HG03097 (cell line): ENCODE results near the gene NTN1.

Experiments used
- ATAC-seq: cut with Tn5 transposase; IDR thresholded peaks from one replicate; pipeline ENCODE4 v1.9.1; 2021; ENCODE audit not compliant: unreplicated experiment, low FRiP score

Gene NTN1

DNA sequence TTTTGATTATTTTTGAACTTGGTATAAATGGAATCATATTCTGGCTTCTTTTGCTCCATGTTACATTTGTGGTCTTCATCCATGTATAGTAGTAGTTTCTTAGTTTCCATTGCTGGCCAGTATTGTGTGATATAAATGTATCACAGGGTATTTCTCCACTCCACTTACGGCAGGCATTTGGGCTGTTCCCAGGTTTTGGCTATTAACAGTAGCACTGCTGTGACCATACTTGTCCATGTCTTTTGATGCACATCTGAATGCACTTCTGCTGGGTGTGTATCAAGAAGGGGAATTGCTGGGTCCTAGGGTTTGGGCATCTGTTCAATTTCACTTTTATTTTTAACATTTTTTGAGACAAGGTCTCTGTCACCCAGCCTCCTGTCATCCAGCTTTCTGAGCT is 13.9 kb downstream of the NTN1 start:
- ATAC-seq: no peak

DNA sequence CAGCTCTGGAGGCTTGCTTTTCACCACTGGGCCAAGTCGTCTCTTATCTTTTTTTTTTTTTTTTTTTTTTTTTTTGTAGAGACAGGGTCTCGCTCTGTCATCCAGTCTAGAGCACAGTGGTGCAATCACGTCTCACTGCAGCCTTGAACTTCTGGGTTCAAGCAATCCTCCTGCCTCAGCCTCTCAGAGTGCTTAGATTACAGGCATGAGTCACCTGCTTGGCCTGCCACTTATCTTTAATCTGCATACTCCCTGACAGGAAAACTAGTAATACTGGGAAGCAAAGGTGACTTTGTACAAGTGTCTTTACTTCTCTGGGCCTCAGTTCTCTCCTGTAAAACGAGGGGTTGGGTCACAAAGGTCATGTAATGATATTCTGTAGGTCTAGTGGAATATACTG is 15.0 kb downstream of the NTN1 start:
- no peak for ATAC-seq

DNA sequence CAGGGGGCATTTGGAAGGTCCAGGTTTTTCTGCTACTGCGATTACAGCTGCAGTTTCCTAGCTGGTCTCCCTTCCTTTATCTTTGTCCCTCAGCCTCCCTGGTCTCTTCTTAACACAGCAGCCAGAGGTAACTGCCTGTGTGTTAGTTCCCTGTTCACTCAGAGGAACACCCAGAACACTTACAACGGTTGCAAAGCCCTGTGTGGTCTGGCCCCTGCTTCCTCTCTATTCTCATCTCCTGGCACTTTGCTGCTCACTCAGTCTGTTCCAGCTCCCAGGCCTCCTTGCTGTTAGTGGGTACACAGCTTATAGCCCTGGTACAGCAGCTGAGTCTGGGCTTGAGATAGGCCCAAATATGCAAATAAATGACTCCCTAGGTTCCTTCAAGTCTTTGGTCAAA is 16.4 kb downstream of the NTN1 start:
- ATAC-seq: no peak

DNA sequence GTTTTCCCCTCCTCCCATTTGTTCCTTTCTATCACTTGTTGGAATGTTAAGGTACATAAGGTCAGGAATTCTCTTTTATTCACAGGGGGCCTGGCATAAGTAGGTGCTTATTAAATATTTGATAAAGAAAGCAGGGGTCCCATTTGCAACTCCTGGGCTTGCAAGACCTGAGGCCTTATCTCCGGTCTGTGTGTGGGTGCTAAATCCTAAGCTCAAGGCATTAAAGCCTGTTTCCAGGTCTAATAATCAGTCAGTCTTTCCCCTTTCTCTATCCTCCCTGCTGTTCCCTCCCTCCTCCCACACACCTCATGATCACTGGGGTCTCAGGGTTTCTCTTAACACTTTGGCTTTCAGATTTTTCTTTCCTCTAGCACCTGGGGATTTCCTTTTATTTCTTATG is 17.1 kb downstream of the NTN1 start:
- no peak for ATAC-seq

DNA sequence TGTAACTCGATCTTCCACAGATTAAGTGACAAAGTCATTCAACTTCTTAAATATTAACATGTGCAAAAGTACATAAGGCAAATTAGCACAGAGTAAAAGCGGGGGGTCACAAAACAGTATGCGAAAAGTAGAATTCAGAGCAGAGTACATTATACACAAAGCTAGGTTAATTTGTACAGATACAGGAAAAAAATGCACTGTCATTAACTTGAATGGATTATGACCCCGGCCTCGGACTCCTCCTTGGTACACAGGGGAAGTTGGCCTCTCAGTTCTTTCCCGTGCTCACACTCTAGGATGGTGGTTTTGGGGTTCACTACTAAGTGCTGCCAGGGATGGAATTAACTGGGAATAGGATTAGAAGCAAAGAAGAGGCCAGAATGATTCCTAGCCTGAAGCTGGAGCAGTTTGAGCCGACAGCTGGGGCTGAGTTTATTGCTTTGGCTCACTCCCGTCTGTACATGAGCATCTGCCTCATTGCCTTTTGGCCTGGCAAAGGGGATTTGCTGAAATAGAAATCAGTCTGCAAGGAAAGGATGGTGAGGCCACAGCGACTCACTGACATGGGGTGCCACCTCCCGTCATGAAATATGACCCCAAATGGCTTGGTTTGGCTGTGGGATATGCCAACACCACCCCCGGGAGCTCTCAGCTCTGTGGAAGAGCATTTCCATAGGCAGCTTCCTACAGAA is 23.6 kb downstream of the NTN1 start:
- ATAC-seq: no peak

DNA sequence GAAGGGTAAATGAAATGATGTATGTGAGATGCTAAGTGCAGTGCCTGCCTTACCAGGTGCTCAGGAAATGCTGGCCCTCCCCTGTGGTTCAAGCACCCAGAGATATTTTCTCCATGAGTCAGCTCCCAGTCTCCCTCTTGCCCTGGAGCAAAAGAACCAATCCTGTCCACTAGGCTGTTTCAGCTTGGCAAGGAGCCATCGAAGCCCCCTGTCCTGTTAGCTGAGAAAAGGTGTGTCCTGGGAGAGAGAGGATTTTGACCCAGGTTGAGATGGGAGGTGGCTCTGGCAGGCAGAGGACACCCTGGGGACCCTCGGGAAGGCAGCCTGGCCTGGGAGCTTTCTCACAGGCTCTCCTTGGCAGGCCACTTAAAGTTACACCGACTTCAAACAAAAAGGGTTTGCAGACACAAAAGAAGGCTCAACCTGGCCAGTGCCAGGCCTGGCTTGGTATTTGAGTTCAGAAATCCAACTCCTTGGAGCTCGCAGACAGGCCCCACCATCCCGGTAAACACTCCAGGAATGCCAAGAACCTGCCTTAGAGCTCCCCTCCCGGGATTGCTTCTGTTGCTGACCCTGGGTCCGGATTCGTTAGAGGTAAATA is 29.6 kb downstream of the NTN1 start:
- no peak for ATAC-seq

DNA sequence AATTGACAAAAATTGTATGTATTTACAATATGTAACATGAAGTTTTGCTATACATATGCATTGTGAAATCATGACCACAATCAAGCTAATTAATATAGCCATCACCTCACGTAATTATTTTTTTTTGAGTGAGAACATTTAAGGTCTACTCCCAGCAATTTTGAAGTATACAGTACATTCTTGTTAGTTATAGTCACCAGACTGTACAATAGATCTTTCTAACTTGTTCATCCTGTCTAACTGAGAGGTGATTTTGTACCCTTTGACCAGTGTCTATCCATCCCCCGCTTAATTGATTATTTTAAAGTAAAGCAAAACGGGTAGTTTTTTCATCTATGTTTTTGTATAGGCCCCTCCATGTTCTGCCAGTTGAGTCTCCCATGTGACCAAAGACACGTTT is 30.3 kb downstream of the NTN1 start:
- ATAC-seq: no peak

DNA sequence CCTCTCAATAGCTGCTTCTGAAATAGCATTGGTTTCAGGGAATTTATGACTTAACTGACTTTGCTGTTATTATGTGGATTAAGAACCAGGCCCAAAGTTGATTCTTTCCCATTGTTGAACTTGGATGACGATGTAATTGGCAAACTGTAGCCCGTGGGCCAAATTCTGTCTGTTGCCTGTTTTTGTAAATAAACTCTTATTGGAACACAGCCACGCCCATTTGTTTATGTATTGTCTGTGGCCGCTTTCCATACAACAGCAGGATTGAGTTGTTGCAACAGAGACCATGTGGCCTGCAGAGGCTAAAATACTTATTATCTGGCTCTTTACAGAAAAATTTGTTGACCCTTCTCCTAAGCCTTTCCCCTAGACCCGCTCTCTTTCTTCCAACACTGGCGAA is 31.6 kb downstream of the NTN1 start:
- ATAC-seq: no peak

DNA sequence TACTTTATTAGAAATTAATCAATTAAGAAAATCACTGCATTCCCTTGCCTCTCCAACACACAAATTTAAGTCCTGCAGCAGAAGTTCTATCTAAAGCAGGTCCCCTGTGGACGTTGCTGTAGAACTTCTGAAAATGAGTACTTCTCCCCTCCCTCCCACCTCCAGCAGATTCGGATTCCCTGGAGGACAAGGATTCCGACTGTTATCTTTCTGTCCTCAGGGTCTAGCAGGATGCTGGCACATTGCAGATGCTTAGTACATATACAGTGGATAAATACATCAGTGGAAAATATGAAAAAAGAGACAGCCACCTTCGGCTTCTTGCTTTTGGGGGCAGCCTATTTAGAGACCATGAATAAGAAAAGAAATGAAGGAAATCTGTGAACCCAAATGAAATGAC is 32.1 kb downstream of the NTN1 start:
- ATAC-seq: no peak

DNA sequence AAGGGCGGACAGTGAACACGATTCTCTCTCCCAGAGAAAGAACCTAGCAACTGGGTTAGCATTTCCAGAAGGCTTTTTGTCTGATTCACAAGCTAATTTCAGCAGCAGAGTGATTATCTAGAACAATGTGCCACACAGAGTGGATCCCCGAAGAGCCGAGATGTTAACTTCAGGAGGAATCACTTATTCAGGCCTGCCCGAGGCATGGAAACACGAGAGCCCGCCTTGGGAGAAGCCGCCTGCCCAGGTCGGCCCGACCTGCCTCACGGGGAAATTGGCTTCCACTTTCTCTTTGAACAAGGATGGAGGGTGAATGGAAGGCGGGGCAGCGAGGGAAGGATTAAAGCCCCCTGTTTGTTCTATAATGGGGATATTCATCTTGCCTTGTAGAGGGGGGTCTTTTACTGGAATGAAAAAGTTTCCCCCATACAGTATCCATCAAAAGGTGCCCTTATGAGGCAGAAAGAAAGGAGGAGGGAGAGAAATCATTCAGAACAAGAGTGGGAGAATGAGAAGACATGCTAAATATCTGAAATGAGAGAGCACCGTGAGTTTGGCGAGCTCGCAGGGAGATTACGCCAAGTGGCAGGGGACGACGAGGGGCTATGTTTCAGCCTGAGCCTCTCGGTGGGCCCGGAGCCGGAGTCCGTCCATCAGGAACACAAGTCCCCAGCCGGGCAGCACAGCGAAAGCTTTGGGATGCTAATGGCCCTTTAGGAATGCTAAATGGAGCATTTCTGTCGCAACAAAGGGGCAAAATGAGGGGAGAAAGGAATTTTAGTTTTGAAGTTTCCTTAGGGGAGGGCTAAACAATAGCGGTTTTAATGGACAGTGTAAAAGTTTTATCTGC is 33.0 kb downstream of the NTN1 start:
- no peak for ATAC-seq

DNA sequence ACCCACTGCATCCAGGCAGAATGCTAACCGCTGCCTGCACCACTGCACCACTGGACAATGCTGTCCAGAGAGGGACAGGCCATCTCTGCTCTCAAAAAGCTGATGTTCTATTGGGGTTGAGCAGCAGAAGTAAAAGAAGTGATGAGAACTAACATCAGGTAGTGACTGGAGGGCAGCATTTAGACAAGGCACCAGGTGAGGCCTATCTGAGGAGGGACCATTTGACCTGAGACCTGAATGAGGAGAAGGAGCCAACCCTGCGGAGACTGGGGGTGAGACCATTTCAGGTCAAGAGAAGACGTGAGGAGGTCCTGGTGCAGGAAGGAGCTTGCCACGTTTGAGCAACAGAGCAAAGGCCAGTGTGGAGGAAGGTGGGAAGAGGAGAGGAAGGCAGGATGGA is 34.0 kb downstream of the NTN1 start:
- ATAC-seq: no peak

DNA sequence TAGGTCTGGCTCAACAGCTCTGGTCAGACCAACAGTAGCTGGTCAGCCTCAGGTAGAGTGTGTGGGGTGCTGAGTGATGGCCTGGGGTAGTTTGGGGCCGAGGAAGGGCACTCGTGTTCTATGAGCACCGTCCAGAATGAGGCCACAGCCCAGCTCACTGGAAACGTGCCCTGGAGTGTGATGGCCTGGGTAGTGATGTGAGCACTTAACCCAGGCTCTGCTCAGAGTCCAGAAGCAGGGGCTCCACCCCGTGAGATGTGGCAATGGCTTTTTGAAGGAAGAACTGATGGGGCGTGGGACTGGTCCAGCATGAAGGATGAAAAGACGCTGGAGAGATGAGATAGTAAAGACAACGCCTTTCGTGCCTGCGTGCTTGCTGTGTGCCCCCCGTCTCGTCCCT is 35.3 kb downstream of the NTN1 start:
- ATAC-seq: no peak

DNA sequence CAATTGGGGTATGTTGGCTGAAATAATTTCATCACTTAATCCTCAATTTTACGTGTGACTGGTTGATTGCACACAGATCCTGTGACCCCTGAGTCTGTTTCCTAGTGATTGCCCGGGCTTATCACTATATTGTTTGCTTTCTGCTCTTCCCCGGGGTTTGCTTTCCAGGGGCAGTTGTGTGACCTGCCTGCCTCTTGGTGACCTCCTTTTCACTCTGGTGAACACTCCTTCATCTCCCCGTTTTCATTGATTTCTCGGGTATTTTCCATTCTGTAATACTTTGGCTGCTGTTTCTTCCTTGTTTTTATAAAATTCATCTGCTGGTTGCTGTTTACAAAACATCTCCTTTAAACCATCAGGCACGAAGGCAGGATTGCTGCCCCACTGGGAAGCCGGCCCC is 36.0 kb downstream of the NTN1 start:
- ATAC-seq: no peak

DNA sequence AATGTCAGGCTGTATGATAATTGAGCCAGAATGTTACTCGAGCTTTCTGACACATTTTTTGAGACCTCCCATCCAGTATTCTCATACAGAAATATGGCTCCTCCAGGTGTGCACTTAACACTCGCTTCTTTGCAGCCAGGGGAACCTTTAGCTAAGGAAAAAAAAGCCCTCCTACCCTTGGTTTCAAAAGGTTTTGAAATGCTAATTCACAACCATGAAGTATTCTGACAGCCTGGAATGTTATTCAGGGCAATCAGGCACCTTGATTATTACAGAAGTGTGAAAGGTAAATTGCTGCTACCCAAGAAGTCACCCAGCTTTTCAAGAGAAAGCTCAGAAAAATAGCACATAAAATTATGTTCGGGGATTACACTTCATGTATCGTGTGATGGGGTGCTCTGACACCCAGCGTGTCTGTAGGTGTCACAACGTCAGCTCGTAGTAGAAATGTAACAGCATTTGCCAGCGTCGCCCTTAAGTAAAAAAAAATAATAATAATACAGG is 41.1 kb downstream of the NTN1 start:
- no peak for ATAC-seq

DNA sequence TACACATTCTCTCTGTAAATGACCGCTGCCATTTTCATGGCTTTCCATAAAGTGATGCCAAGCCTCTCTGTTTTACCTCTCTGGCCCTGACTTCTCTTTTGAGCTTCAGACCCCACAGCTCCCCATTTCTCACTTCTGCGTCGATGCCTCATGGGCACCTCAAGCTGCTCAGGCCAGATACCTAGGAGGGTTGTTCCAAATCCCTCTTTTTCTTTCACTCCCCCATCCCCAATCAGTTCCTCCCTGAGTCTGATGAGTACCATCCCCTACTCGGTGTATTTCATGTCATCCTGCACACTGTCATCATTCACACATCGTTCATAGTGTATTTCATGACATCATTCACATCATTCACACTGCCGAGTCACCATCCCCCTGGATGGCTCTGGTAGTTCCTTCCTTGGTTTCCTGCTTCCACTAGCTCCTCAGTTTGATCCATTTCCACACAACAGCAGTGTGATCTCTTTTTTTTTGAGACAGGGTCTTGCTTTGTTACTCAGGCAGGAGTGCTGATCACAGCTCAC is 43.1 kb downstream of the NTN1 start:
- ATAC-seq: no peak

DNA sequence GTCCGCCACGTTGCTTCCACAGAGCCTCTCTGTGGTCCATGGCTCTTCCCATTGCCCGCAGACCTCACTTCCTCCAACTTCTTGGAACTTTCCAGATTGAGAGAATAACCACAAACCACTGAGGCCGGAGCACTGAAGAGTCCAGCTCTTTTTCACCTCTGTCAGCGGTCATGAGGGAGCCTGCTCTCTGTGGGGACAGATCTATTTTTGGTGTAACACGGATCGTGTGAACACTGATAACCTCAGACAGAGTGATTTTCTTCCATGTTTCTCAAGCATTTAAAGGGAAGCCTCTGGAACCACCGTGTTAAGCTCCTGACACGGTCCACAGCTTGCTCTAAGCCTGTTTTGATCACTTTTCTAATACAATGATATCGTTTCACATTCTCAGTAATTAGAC is 49.7 kb downstream of the NTN1 start:
- ATAC-seq: no peak

DNA sequence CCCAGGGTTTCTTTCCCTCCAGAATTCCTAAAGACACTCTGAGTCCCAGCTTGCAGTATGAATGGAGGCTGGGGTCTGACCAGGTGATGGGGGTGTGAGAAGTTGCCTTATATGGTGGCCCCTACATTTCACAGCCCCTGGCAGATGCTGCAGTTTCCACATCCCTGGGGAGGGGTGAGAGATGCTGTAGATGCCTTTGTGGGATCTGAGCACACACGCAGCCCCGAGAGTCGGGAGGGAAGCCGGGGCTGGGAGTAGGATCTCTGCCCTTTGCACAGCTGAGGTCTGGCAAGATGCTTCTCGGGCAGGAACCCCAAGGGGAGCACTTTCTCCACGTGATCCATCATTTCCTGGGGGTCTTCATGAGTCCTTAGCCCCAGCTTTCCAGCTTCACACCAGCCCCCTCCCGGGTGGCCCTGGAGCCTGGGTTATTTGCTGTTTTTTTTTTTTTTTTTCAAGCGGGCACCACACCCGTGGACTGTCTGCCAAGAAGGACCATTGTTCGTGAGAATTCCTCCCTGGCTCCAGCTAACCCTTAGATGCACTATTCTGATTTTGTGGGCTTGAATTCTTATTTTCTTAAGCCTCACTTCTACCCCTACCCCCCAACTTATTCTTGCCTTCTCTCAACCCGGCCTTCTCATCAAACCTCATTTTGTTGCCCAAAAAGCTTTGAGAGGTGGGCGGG is 50.6 kb downstream of the NTN1 start:
- ATAC-seq: no peak

DNA sequence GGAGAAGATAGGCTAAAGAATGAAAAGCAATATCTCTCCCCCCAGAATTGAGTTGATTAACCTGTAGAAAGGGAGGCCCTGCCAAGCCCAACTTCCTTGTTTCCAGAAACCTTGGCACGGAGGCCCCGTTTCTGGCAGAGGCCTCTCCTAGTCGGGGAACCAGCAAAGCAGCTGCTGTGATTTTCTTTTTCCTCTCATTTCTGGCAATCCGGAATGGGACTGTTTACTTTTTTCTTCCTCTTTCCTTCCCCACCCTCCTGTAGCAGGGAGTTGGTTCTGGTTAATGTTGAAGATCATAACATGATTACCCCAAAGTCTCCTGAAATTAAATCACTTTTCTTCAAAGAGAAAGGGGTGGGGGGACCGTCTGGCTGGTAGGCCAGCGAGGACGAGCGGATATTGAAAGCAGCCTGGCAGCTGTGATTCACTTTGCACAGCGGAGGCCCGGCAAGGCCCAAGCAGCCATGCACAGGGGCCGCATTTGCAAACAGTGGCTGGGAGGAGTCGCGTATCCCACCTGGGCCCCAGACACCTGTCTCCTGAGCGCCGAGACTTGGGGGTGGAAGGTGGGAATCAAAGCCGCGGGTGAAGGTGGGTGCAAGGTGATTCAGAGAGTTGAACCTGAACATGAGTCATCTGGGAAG is 51.5 kb downstream of the NTN1 start:
- ATAC-seq: no peak

DNA sequence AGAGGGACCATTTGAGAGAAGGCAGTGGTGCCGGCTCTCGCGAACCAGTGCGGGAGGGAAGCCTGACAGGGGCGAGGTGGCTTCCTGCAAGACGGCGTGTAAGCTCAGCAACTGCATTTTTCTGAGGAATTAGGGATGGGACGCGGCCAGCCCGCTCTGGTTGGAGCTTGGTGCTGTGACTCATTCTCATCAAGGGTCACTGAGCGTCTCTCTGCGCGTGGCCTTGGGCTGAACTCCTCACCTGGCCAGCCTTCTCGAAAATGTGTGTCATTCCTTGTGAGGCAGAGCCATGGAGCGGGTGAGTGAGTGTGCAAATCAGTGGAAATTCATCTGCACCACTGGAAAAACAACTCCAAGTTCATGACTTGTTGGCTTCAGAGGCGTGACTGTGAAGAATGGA is 52.8 kb downstream of the NTN1 start:
- no peak for ATAC-seq

DNA sequence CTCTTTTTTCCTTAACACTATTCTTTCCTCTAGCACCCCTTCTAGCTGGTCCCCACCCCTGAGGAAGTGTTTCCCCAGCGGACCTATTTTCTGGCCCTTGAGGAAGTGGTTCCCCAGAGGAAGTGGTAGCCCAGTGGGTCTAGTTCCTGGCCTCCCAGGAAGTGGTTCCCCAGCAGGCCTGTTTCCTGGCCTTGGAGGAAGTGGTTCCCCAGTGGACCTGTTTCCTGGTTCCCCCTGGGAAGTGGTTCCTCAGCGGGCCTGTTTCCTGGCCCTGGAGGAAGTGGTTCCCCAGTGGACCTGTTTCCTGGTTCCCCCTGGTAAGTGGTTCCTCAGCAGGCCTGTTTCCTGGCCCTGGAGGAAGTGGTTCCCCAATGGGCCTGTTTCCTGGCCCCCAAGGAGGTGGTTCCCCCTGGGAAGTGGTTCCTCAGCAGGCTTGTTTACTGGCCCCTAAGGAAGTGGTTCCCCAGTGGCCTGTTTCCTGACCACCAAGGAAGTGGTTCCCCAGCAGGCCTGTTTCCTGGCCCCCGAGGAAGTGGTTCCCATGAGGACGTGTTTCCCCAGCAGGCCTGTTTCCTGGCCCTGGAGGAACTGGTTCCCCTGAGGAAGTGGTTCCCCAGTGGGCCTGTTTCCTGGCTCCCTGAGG is 58.3 kb downstream of the NTN1 start:
- no peak for ATAC-seq
